Parathyroid adenoma (tissue), 2 donors: Measurements from ENCODE around the gene GPR155.

Source experiments
- H2AFZ ChIP-seq: fragments of 300-600 bp; sonication (generic); one replicate; pipeline ENCODE4 v1.7.0; 2017; ENCODE audit warnings: antibody characterized with exemption, mild to moderate bottlenecking
- H3K27ac ChIP-seq: fragments of 300-600 bp; sonication (generic); one replicate; pipeline ENCODE4 v1.7.0; 2017
- H3K27me3 ChIP-seq: fragments of 300-600 bp; sonication (generic); one replicate; pipeline ENCODE4 v1.7.0; 2017; ENCODE audit warnings: low read length; ENCODE audit not compliant: control insufficient read depth, insufficient read depth
- H3K36me3 ChIP-seq: fragments of 300-600 bp; sonication (generic); one replicate; pipeline ENCODE4 v1.7.0; 2017; ENCODE audit warnings: low read length; ENCODE audit not compliant: control insufficient read depth, insufficient read depth
- H3K4me1 ChIP-seq: fragments of 300-600 bp; sonication (generic); one replicate; pipeline ENCODE4 v1.7.0; 2017; ENCODE audit warnings: control low read depth
- H3K4me2 ChIP-seq: fragments of 300-600 bp; sonication (generic); one replicate; pipeline ENCODE4 v1.7.0; 2017; ENCODE audit warnings: low read length
- H3K4me3 ChIP-seq: fragments of 300-600 bp; sonication (generic); one replicate; pipeline ENCODE4 v1.7.0; 2017; ENCODE audit warnings: low read depth, low read length
- H3K79me2 ChIP-seq: fragments of 300-600 bp; sonication (generic); one replicate; pipeline ENCODE4 v1.7.0; 2017; ENCODE audit warnings: control low read depth
- H3K9ac ChIP-seq: fragments of 300-600 bp; sonication (generic); one replicate; pipeline ENCODE4 v1.7.0; 2017; ENCODE audit warnings: mild to moderate bottlenecking
- H3K9me3 ChIP-seq: fragments of 300-600 bp; sonication (generic); one replicate; pipeline ENCODE4 v1.7.0; 2017; ENCODE audit warnings: low read length; ENCODE audit not compliant: control insufficient read depth
- CTCF ChIP-seq: fragments of 300-600 bp; sonication (generic); IDR thresholded peaks from one replicate; pipeline ENCODE4 v1.7.0; 2017; ENCODE audit warnings: antibody characterized with exemption, mild to moderate bottlenecking
- donor health status: primary hyperparathyroidism.

The GPR155 gene

GRCh38 chr2:174450021-174450816 is 36.6 kb downstream of the GPR155 start:
- Histone ChIP-seq H3K27me3 (no peaks in the 10 kb centered on the region), H3K36me3 (no peaks in the 10 kb centered on the region), H3K27ac (no peak overlapping the region), H2AFZ (no peak overlapping the region), H3K4me2 (no peak overlapping the region), H3K4me3 (no peak overlapping the region), H3K79me2 (no peaks in the 10 kb centered on the region), H3K9ac (no peak overlapping the region), H3K4me1 (no peaks in the 10 kb centered on the region), H3K9me3 (no peaks in the 10 kb centered on the region)
- TF ChIP-seq CTCF: no peak

- H3K4me3 ChIP-seq: no peak overlapping the region
- H3K9me3 ChIP-seq: no peaks in the 10 kb centered on the region
- H3K9ac ChIP-seq: no peak overlapping the region
- no peaks in the 10 kb centered on the region for H3K36me3 ChIP-seq
- H3K27me3 ChIP-seq: no peaks in the 10 kb centered on the region
- H3K27ac ChIP-seq: no peak overlapping the region
- H2AFZ ChIP-seq: no peak overlapping the region
- no peaks in the 10 kb centered on the region for H3K4me1 ChIP-seq
- no peaks in the 10 kb centered on the region for H3K79me2 ChIP-seq
- H3K4me2 ChIP-seq: no peak overlapping the region
- no peak for TF ChIP-seq CTCF
Measured at GRCh38 chr2:174449033-174449432, 37.8 kb downstream of the GPR155 start.

- TF ChIP-seq CTCF: no peak
- no peak overlapping the region for H3K4me2 ChIP-seq
- H3K4me3 ChIP-seq: no peak overlapping the region
- no peak overlapping the region for H2AFZ ChIP-seq
- H3K27me3 ChIP-seq: no peaks in the 10 kb centered on the region
- H3K27ac ChIP-seq: no peak overlapping the region
- H3K79me2 ChIP-seq: no peaks in the 10 kb centered on the region
- H3K9ac ChIP-seq: no peak overlapping the region
- no peaks in the 10 kb centered on the region for H3K4me1 ChIP-seq
- no peaks in the 10 kb centered on the region for H3K9me3 ChIP-seq
- no peaks in the 10 kb centered on the region for H3K36me3 ChIP-seq
Measured at GRCh38 chr2:174446531-174446930, 40.3 kb downstream of the GPR155 start.

GRCh38 chr2:174445248-174445647 is 41.6 kb downstream of the GPR155 start:
- Histone ChIP-seq H3K79me2 (no peaks in the 10 kb centered on the region), H3K4me1 (no peaks in the 10 kb centered on the region), H3K9ac (no peak overlapping the region), H3K4me2 (no peak overlapping the region), H3K9me3 (no peaks in the 10 kb centered on the region), H3K4me3 (no peak overlapping the region), H2AFZ (no peak overlapping the region), H3K27ac (no peak overlapping the region), H3K27me3 (no peaks in the 10 kb centered on the region), H3K36me3 (no peaks in the 10 kb centered on the region)
- TF ChIP-seq CTCF: no peak

GRCh38 chr2:174444761-174445160 is 42.1 kb downstream of the GPR155 start:
- Histone ChIP-seq H2AFZ (no peak overlapping the region), H3K4me2 (no peak overlapping the region), H3K36me3 (no peaks in the 10 kb centered on the region), H3K27me3 (no peaks in the 10 kb centered on the region), H3K79me2 (no peaks in the 10 kb centered on the region), H3K9ac (no peak overlapping the region), H3K4me3 (no peak overlapping the region), H3K9me3 (no peaks in the 10 kb centered on the region), H3K27ac (no peak overlapping the region), H3K4me1 (no peaks in the 10 kb centered on the region)
- no peak for TF ChIP-seq CTCF
